GM12891 (cell line): Measurements from ENCODE around the gene TMEM131.
"Not testable (repeated sequence)": the region's sequence is repeated elsewhere in the genome, so short reads cannot be mapped to it uniquely, and the experiment has no call there.

Experiments
- POLR2A ChIP-seq: IDR thresholded peaks from 2 replicates; pipeline ENCODE4 v1.6.1; 2011; ENCODE audit warnings: low read depth, low read length, control low read depth
- POLR2AphosphoS5 ChIP-seq: IDR thresholded peaks from 2 replicates; pipeline ENCODE4 v1.6.1; 2011; ENCODE audit warnings: low read depth, low read length, control low read depth
- SPI1 ChIP-seq: IDR thresholded peaks from 2 replicates; pipeline ENCODE4 v1.6.1; 2011; ENCODE audit warnings: low read depth, low read length, control low read depth

DNA sequence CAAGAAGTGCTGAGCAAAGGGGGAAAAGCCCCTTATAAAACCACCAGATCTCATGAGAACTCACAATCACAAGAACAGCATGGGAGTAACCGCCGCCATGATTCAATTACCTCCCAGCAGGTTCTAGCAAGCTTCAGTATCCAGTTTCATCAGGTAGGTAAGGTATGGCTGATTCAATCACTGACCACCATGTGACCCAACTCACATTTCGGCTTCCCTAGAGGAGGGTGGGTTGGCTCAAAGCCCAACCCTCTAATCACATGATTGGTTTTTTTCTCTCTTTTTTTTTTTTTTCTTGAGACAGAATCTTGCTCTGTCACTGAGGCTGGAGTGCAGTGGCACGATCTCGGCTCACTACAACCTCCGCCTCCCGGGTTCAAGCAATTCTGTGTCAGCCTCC is 78.1 kb downstream of the TMEM131 start:
- TF ChIP-seq POLR2AphosphoS5, POLR2A, SPI1: not testable (repeated sequence)
